Activated T-cell treated with anti-CD3 and anti-CD28 coated beads for 48 hours (primary cell): ENCODE data around the gene LTN1.

ENCODE experiments used
- DNase-seq: peaks from one replicate; pipeline ENCODE4 v3.0.0-alpha.2; 2020; ENCODE audit warnings: low read depth

Gene LTN1

DNA sequence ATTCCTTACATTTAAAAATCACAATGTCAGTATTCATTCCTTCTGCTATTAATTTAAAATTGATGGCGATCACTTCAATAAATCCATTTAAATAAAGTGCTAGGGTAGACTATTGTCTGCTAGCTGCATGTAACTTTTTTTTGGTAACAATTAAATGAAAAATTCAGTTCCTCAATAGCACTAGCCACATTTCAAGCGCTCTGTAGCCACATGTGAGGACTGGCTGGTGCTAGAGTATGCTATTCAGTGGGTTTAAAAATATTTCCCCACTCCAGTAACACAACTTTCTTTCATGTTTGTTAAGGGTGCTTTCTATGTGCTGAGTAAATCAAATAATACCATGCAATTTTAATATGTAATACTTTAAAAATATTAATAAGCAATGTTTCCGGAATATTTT is 108.2 kb downstream of the LTN1 start:
- DNase-seq = no peak

DNA sequence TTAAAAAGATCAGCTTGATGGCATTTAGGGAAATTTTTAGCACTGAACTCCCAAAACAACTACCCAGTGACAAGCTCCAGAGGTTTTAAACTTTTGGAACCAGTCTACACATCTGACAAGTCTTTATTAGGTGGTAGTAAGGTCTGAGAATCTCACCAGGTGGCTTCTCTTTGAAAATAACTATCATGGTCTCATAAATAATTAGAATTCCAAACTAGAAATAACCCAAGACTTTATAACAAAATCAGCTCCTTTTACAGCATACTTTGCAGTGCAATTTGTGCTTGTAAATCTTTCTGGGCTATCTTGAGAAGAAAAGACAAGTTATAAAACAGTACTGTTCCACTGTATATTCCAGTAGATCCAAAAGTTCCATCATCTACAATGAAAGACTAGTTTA is 108.7 kb downstream of the LTN1 start:
- DNase-seq = no peak

GRCh38 chr21:28882345-28882744 is 110.3 kb downstream of the LTN1 start:
- no peak for DNase-seq
